Cardiac fibroblast (primary cell): Measurements from ENCODE around the gene DENND2A.

Experiments
- DNase-seq, 2 donors: peaks; one replicate each; pipeline versions ENCODE4 v3.0.0 to v3.0.0-alpha.2; 2010; ENCODE audit warnings: low read depth in 2 of 2
- H3K4me3 ChIP-seq, 2 donors: replicated peaks in 1 of 2; 1 replicate in 1 of 2; 2 replicates in 1 of 2; pipeline ENCODE4 v1.5.1; 2011; ENCODE audit warnings: low read depth in 2 of 2, low read length in 2 of 2, mild to moderate bottlenecking in 2 of 2, moderate library complexity in 1 of 2
- TF ChIP-seq, protein P1 (sequence below): IDR thresholded peaks from one replicate; pipeline ENCODE4 v1.5.1; 2011; ENCODE audit warnings: low read depth, mild to moderate bottlenecking, low read length, inconsistent platforms

DENND2A gene, protein sequence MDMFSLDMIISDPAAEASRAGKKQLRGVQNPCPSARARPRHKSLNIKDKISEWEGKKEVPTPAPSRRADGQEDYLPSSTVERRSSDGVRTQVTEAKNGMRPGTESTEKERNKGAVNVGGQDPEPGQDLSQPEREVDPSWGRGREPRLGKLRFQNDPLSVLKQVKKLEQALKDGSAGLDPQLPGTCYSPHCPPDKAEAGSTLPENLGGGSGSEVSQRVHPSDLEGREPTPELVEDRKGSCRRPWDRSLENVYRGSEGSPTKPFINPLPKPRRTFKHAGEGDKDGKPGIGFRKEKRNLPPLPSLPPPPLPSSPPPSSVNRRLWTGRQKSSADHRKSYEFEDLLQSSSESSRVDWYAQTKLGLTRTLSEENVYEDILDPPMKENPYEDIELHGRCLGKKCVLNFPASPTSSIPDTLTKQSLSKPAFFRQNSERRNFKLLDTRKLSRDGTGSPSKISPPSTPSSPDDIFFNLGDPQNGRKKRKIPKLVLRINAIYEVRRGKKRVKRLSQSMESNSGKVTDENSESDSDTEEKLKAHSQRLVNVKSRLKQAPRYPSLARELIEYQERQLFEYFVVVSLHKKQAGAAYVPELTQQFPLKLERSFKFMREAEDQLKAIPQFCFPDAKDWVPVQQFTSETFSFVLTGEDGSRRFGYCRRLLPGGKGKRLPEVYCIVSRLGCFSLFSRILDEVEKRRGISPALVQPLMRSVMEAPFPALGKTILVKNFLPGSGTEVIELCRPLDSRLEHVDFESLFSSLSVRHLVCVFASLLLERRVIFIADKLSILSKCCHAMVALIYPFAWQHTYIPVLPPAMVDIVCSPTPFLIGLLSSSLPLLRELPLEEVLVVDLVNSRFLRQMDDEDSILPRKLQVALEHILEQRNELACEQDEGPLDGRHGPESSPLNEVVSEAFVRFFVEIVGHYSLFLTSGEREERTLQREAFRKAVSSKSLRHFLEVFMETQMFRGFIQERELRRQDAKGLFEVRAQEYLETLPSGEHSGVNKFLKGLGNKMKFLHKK

DNA sequence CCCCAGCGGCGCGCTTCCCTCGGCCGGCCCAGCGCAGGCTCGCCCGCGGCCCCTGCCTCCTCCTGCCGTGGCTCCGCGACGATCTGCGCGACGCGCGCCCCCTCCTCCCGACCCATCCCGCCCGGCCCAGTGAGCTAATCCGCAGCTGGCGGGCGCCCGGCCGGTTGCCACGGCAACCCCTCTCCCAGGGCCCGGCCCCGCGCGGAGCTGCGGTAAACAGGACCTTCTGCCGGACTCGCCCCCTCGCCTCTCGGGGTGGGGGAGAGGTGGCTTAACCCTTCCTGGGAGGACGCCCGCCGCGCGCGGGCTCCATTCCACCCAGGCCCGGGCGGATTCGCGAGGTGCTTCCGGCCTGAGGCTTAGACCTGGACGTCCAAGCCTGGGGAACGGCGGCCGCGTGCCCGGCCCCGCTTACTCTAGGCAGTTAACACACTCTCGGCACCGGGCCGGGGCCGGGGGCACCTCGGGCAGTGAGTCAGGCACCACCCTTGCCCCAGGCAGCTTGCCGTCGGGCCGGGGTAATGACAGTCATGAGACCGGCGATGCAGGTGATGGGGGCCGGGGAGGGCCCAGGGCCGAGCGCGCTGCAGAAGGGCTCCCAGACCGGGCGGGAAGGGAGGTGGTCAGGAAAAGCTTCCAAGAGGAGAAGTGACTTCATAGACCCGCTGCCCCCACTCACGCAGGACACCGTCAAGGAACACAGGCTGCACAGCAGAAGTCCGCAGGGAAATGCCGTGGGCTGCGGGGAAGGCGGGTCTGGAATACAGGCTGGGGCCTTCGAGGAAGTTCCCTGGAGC, at the start of gene DENND2A:
TSS of gene DENND2A (minus strand) at position 87 of the 797 bp plus-strand sequence. CDS start 38,416 bp downstream, outside the sequence.
- H3K4me3 ChIP-seq, result peak within 1 kb of the TSS; percentile 46 to 60
- TF ChIP-seq, protein P1, sequence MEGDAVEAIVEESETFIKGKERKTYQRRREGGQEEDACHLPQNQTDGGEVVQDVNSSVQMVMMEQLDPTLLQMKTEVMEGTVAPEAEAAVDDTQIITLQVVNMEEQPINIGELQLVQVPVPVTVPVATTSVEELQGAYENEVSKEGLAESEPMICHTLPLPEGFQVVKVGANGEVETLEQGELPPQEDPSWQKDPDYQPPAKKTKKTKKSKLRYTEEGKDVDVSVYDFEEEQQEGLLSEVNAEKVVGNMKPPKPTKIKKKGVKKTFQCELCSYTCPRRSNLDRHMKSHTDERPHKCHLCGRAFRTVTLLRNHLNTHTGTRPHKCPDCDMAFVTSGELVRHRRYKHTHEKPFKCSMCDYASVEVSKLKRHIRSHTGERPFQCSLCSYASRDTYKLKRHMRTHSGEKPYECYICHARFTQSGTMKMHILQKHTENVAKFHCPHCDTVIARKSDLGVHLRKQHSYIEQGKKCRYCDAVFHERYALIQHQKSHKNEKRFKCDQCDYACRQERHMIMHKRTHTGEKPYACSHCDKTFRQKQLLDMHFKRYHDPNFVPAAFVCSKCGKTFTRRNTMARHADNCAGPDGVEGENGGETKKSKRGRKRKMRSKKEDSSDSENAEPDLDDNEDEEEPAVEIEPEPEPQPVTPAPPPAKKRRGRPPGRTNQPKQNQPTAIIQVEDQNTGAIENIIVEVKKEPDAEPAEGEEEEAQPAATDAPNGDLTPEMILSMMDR, result no peak
- DNase-seq, result peak; percentile 52 to 69

DNA sequence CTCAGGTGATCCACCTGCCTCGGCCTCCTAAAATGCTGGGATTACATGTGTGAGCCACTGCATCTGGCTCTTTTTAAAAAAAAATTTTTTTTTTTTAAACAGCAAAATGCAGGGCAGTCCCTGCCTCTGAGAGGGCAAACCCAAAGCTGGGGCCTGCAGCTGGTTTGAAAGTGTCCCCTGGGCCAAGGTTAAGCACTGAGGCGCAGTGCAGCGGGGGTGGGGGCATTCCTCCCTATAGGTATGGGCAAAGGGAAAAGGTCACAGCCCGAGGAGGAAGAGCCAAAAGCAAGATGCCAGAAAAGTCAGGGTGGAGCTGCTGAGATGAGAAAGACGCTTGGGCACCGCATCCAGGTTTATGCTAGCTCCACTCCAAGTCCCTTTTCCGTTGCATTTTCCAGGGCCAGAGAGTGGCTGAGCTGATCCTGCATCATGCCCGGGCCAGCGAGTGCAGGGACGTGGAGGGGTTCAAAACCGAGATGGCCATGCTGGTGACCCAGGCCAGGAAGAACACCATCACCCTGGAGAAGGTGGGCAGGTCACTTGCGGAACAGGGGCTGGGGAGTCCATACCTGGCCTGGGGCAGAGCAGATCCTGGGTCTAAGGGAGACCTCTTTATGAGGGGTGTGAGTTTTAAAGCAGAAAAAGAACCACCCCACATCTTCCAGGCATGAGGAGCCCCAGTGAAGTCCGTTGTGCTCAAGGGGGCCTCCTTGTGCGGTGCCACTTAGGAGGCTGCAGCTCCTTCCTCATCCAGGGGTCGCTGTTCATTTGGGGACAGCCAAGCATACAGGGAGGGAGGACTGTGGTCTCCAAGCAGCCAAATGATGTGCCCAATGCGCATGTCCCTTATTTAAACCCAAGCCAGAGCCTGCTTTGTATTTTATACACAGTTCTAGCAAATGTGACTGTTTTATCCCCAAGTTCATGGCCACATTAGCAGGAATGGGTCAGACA, 48.9 kb upstream of the DENND2A start:
- DNase-seq, result no peak
- TF ChIP-seq, protein P1, result no peak
- H3K4me3 ChIP-seq, result no peak overlapping the region

DNA sequence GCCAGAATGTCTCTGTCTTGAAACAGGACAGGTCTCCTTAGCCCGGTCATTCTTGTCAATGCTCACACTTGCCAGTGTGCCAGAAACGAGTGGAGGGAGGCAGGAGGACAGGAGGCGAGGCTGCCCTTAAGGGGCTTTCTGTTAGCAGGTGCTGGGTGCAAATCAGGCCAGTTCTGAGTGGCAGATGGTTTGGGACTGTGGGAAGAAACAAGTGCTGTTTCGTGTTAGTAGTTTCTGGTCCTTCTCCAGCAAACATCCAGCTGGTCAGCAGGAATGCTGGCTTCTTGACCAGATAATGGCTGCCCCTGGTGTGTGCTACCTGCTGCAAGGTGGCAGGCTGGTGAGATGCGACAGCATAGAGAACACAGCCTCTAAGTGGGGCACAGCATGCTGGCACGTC, 47.7 kb upstream of the DENND2A start:
- DNase-seq, result no peak
- no peak overlapping the region for H3K4me3 ChIP-seq
- TF ChIP-seq, protein P1, result no peak

DNA sequence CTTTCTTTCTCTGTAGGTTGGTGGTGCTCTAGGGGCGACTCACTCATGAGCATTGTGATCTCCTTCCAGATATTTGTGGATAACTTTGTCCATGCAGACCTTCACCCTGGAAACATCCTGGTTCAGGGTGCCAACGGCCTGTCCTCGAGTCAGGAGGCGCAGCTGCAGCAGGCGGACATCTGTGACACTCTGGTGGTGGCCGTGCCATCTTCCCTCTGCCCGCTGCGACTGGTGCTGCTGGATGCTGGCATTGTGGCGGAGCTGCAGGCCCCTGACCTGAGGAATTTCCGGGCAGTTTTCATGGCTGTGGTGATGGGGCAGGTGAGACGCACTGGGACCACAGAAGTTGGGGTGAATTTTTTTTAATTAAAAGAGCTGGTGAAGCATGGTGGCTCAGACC, 46.3 kb upstream of the DENND2A start:
- TF ChIP-seq, protein P1, result no peak
- no peak for DNase-seq
- no peak overlapping the region for H3K4me3 ChIP-seq

DNA sequence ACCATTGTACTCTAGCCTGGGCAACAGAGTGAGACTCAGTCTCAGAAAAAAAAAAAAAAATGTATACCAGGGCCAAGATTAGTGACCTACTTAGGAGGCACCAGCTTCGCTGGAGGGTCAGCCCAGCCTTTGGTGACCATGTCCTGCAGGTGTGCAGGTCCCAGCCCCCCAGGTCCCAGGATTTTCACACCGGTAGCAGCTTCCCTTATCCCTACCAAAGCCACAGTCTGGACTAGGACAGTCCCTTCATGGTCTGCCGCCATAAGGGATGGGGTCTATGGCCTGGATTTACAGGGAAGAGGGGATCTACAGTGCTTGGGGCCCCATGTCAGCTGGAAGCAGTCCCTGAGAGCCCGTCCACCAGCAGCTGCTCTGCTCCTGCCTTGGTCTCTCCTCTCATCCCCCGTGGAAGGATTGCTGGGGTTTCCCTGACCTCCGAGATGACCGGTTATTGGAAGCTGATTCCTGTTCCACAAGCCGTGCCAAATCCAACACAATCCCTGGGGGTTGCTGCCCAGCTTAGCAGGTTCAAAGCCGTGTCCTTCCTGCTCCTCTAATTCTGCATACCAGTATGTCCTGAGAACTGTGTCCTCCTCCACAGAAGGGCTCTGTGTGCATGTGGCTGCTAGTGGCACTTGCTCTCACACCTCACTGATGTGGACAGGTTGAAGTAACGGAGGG, 44.9 kb upstream of the DENND2A start:
- DNase-seq, result no peak
- TF ChIP-seq, protein P1, result no peak
- H3K4me3 ChIP-seq, result no peak overlapping the region
